GM19467 (cell line): ENCODE measurements around the gene KLF1.

Experiments used
- ATAC-seq: cut with Tn5 transposase; IDR thresholded peaks from one replicate; pipeline ENCODE4 v1.9.1; 2021; ENCODE audit warnings: mild to moderate bottlenecking, moderate library complexity; ENCODE audit not compliant: unreplicated experiment

KLF1 gene

GRCh38 chr19:12838886-12839756, 47.9 kb downstream of the KLF1 start:
- ATAC-seq: no peak

GRCh38 chr19:12838182-12838885, 48.7 kb downstream of the KLF1 start, which contains the start of gene MAST1:
TSS of gene MAST1 (plus strand) at chr19:12838515. CDS start at chr19:12838573, 58 bp downstream.
- no peak for ATAC-seq

- ATAC-seq: no peak
These were observed 49.8 kb downstream of the KLF1 start for GRCh38 chr19:12837225-12837624.

- no peak for ATAC-seq
These were observed 50.5 kb downstream of the KLF1 start for GRCh38 chr19:12836529-12836863.

- ATAC-seq: no peak
These were observed 51.8 kb downstream of the KLF1 start for GRCh38 chr19:12834976-12835757.

GRCh38 chr19:12834566-12834943, 52.4 kb downstream of the KLF1 start, which contains the start of gene RTBDN:
TSS of gene RTBDN (minus strand) at chr19:12834579. CDS start at chr19:12829979, 4,600 bp downstream.
- no peak for ATAC-seq
